HG03060 (cell line): Measurements from ENCODE around the gene MBP.

Source experiments
- ATAC-seq: cut with Tn5 transposase; IDR thresholded peaks from one replicate; pipeline ENCODE4 v1.9.1; 2021; ENCODE audit warnings: low read depth, moderate number of reproducible peaks; ENCODE audit not compliant: unreplicated experiment

MBP gene

GRCh38 chr18:77014538-77014937, 118.0 kb downstream of the MBP start:
- no peak for ATAC-seq

GRCh38 chr18:77013811-77014521, 118.6 kb downstream of the MBP start:
- no peak for ATAC-seq

GRCh38 chr18:77012806-77013541, 119.6 kb downstream of the MBP start:
- ATAC-seq = no peak

- ATAC-seq = no peak
Observed at GRCh38 chr18:77012120-77012519, 120.5 kb downstream of the MBP start.

- no peak for ATAC-seq
Observed at GRCh38 chr18:77009675-77010074, 122.9 kb downstream of the MBP start.

- no peak for ATAC-seq
Observed at GRCh38 chr18:77008576-77009315, 123.8 kb downstream of the MBP start.

GRCh38 chr18:77008006-77008405, 124.6 kb downstream of the MBP start:
- ATAC-seq = no peak

GRCh38 chr18:77007251-77007650, 125.3 kb downstream of the MBP start:
- no peak for ATAC-seq

- no peak for ATAC-seq
Observed at GRCh38 chr18:77006305-77007175, 126.0 kb downstream of the MBP start.

GRCh38 chr18:77005651-77006195, 126.9 kb downstream of the MBP start:
- ATAC-seq = no peak

GRCh38 chr18:77004555-77005380, 127.8 kb downstream of the MBP start:
- no peak for ATAC-seq

- no peak for ATAC-seq
Observed at GRCh38 chr18:77003316-77003715, 129.3 kb downstream of the MBP start.

- no peak for ATAC-seq
Observed at GRCh38 chr18:77002496-77002895, 130.1 kb downstream of the MBP start.

- ATAC-seq = no peak
Observed at GRCh38 chr18:77001979-77002378, 130.6 kb downstream of the MBP start.

- ATAC-seq = no peak
Observed at GRCh38 chr18:77001041-77001440, 131.5 kb downstream of the MBP start.

GRCh38 chr18:77000527-77000926, 132.1 kb downstream of the MBP start:
- ATAC-seq = no peak

GRCh38 chr18:76999077-76999476, 133.5 kb downstream of the MBP start:
- no peak for ATAC-seq

- ATAC-seq = no peak
Observed at GRCh38 chr18:76997951-76998808, 134.4 kb downstream of the MBP start.
